Activated CD4-positive, alpha-beta memory T cell treated with anti-CD3 and anti-CD28 coated beads, Interleukin-2, amount 10 ng/mL, durations not matched to agents 7 days and 5 days (primary cell): ENCODE data around the gene CHRNA10. TPM values are rescaled to one million over a fixed set of nuclear protein-coding genes. Genes with fewer than 3 reads are reported as not detected.

Experiments
- CTCF ChIA-PET: fragments of 350-600 bp; sonication (Branson Sonifier 250); formaldehyde crosslinking; loops from one replicate; lab custom pipeline; 2021; ENCODE audit warnings: antibody characterized with exemption, inconsistent platforms; lab: Charles Lee
- POLR2A ChIA-PET: fragments of 350-600 bp; sonication (Branson Sonifier 250); formaldehyde crosslinking; loops from one replicate; lab custom pipeline; 2021; ENCODE audit warnings: antibody characterized with exemption; lab: Charles Lee
- DNase-seq: peaks from one replicate; pipeline ENCODE4 v3.0.0-alpha.2; 2020
- H3K27ac Mint-ChIP-seq: one replicate; pipeline ENCODE4 v1.8.0; 2021; ENCODE audit warnings: mild to moderate bottlenecking, mixed read lengths
- H3K27me3 Mint-ChIP-seq: one replicate; pipeline ENCODE4 v1.8.0; 2021; ENCODE audit warnings: mixed read lengths
- H3K36me3 Mint-ChIP-seq: one replicate; pipeline ENCODE4 v1.8.0; 2021; ENCODE audit warnings: low read depth, mixed read lengths
- H3K4me1 Mint-ChIP-seq: one replicate; pipeline ENCODE4 v1.8.0; 2021; ENCODE audit warnings: mixed read lengths
- H3K4me3 Mint-ChIP-seq: one replicate; pipeline ENCODE4 v1.8.0; 2021; ENCODE audit warnings: mild to moderate bottlenecking, mixed read lengths
- H3K9me3 Mint-ChIP-seq: one replicate; pipeline ENCODE4 v1.8.0; 2021; ENCODE audit warnings: mixed read lengths
- total RNA-seq, 2 experiments: library from RNA; stranded (reverse); gene quantifications; one replicate each; pipeline ENCODE4 v1.2.3, GENCODE V29; 2021

Gene CHRNA10
- total RNA-seq, 2 experiments from 2014 or later = 1.5 to 1.6 TPM

DNA sequence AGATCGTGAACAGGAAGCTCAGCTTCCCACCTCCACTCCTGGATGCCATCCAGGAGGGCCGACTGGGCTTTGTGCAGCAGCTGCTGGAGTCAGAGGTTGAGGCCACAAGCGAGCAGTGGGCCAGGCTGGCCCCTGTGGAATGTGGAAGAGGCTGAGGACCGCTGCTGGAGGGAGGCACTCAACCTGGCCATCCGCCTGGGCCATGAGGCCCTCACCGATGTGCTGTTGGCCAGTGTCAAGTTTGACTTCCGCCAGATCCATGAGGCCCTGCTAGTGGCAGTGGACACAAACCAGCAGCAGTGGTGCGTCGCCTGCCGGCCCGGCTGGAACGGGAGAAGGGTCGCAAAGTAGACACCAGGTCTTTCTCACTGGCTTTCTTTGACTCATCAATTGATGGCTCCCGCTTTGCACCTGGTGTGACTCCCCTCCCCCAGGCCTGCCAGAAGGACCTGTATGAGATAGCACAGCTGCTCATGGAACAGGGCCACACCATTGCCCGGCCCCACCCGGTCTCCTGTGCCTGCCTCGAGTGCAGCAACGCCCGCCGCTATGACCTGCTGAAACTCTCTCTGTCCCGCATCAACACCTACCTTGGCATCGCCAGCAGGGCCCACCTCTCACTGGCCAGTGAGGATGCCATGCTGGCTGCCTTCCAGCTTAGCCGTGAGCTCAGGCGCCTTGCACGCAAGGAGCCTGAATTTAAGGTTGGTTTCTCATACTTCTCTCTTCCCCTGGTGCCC lies 54.3 kb downstream of the CHRNA10 start:
- Mint-ChIP-seq H3K4me3 (no peak overlapping the region), H3K27me3 (no peaks in the 10 kb centered on the region), H3K4me1 (peaks cover 16% of the 10 kb centered on the region), H3K27ac (no peak overlapping the region), H3K36me3 (no peaks in the 10 kb centered on the region), H3K9me3 (peaks cover 2% of the 10 kb centered on the region)
- ChIA-PET POLR2A (no interaction called here), CTCF (no interaction called here)
- DNase-seq = no peak

- Mint-ChIP-seq H3K27me3 (no peaks in the 10 kb centered on the region), H3K36me3 (no peaks in the 10 kb centered on the region), H3K9me3 (peaks cover 2% of the 10 kb centered on the region), H3K4me1 (peaks cover 16% of the 10 kb centered on the region), H3K27ac (no peak overlapping the region), H3K4me3 (no peak overlapping the region)
- DNase-seq = no peak
- CTCF ChIA-PET = no interaction called here
- POLR2A ChIA-PET = no interaction called here
Observed at GRCh38 chr11:3615998-3616397, 55.2 kb downstream of the CHRNA10 start.

Other genes with a start within 250 kb of the CHRNA10 start
- not detected for gene ART5, start 29.4 kb downstream of the CHRNA10 start, total RNA-seq
- not detected for gene ART1, start 26.3 kb downstream of the CHRNA10 start, total RNA-seq
- 10 to 100 TPM; 93.9 to 95.2 TPM for gene NUP98, start 126.2 kb upstream of the CHRNA10 start, total RNA-seq
- gene PGAP2, start 137.2 kb upstream of the CHRNA10 start, total RNA-seq = 10 to 100 TPM; 18.0 to 19.0 TPM
- gene RHOG, start 169.6 kb upstream of the CHRNA10 start, total RNA-seq = 100 to 1,000 TPM; 192 to 201 TPM
- 100 to 1,000 TPM; 111 to 113 TPM for gene STIM1, start 184.3 kb upstream of the CHRNA10 start, total RNA-seq